ENCODE data around the gene AP5Z1. TPM values are rescaled to one million over a fixed set of nuclear protein-coding genes. Genes with fewer than 3 reads are reported as not detected.

AP5Z1 gene
- total RNA-seq, 1 experiment from 2014 or later: 44.0 TPM

GRCh38 chr7:4815121-4815520 lies 39.7 kb downstream of the AP5Z1 start:
- Histone ChIP-seq H3K79me2 (ENCODE audit: low read depth) (no peaks in the 10 kb centered on the region), H3K9me2 (ENCODE audit: insufficient read depth) (no peaks in the 10 kb centered on the region), H3K4me3 (no peak overlapping the region), H3K27ac (no peak overlapping the region), H3K27me3 (ENCODE audit: insufficient read depth, low read depth) (peaks cover 91% of the 10 kb centered on the region), H3K4me1 (replicated peaks; ENCODE audit: insufficient read depth) (no peaks in the 10 kb centered on the region), H3F3A (ENCODE audit: insufficient read depth, low read depth) (no peaks in the 10 kb centered on the region), H3K36me3 (ENCODE audit: low read depth) (no peaks in the 10 kb centered on the region), H4K20me1 (ENCODE audit: insufficient read depth) (no peaks in the 10 kb centered on the region), H3K4me2 (no peak overlapping the region), H3K9me3 (ENCODE audit: insufficient read depth, low read depth) (no peaks in the 10 kb centered on the region), H2AFZ (no peak overlapping the region)
- ChIA-PET CTCF (no interaction called here), POLR2A (ENCODE audit: unreplicated experiment) (no interaction called here)
- TF ChIP-seq, protein P1, sequence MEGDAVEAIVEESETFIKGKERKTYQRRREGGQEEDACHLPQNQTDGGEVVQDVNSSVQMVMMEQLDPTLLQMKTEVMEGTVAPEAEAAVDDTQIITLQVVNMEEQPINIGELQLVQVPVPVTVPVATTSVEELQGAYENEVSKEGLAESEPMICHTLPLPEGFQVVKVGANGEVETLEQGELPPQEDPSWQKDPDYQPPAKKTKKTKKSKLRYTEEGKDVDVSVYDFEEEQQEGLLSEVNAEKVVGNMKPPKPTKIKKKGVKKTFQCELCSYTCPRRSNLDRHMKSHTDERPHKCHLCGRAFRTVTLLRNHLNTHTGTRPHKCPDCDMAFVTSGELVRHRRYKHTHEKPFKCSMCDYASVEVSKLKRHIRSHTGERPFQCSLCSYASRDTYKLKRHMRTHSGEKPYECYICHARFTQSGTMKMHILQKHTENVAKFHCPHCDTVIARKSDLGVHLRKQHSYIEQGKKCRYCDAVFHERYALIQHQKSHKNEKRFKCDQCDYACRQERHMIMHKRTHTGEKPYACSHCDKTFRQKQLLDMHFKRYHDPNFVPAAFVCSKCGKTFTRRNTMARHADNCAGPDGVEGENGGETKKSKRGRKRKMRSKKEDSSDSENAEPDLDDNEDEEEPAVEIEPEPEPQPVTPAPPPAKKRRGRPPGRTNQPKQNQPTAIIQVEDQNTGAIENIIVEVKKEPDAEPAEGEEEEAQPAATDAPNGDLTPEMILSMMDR (conservative IDR thresholded peaks at IDR 0.05): no peak
- TF ChIP-seq EZH2 (IDR thresholded peaks at IDR 0.05; ENCODE audit: low read depth): no peak
- BruUV-seq (replicated peaks): no TSS peak
- DNase-seq: no peak
- intact Hi-C loops (cut with micrococcal nuclease; ENCODE audit: unreplicated experiment): no loop called here

DNA sequence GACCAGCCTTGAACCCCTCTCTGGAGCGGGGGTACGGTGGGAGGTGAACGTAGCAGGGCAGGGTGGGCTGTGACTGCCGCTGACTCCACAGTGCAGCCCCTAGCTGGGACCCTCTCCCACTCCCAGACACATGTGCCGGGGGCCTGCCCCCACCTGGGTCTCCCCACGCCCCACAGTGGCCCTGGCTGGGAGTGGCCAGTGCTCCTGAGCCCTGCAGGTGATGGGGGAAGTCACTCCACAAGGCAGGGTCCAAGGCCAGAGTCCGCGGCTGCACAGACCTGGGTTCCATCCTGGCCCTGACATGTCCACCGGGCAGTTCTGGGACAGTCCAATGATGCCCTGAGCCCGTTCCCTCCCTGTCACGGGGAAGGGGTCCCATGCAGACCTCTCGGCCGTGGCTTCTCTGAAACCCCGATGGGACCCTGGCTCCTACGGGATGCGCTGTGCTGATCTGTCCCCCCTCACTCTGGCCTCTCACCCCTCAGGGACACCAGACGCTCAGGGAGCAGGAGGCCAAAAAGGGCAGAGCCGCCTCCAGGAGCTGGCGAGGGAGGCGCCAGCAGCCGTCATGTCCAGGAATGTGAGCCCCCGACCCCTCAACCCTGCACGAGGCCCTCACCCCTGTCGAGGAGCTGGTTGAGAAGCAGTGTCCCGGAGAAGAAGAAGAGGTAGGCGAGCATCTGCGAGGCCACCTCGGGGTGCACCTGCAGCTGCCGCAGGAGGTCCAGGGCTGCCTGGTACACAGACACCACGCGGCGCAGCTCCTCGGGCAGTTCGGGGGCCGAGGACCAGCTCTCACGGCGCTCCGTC lies 40.4 kb downstream of the AP5Z1 start:
- TF ChIP-seq, protein P1 (conservative IDR thresholded peaks at IDR 0.05): peak; percentile 56
- no peak for TF ChIP-seq EZH2 (IDR thresholded peaks at IDR 0.05; ENCODE audit: low read depth)
- intact Hi-C loops (cut with micrococcal nuclease; ENCODE audit: unreplicated experiment): no loop called here
- Histone ChIP-seq H3K27me3 (ENCODE audit: insufficient read depth, low read depth) (peaks cover 91% of the 10 kb centered on the region), H3K9me2 (ENCODE audit: insufficient read depth) (no peaks in the 10 kb centered on the region), H4K20me1 (ENCODE audit: insufficient read depth) (no peaks in the 10 kb centered on the region), H3K4me3 (no peak overlapping the region), H3K9me3 (ENCODE audit: insufficient read depth, low read depth) (no peaks in the 10 kb centered on the region), H3K79me2 (ENCODE audit: low read depth) (no peaks in the 10 kb centered on the region), H3F3A (ENCODE audit: insufficient read depth, low read depth) (no peaks in the 10 kb centered on the region), H3K4me1 (replicated peaks; ENCODE audit: insufficient read depth) (no peaks in the 10 kb centered on the region), H2AFZ (no peak overlapping the region), H3K27ac (no peak overlapping the region), H3K4me2 (no peak overlapping the region), H3K36me3 (ENCODE audit: low read depth) (no peaks in the 10 kb centered on the region)
- POLR2A ChIA-PET (ENCODE audit: unreplicated experiment): no interaction called here
- no TSS peak for BruUV-seq (replicated peaks)
- DNase-seq: no peak
- CTCF ChIA-PET: no interaction called here

- H2AFZ ChIP-seq: no peak overlapping the region
- no peaks in the 10 kb centered on the region for H3K9me2 ChIP-seq (ENCODE audit: insufficient read depth)
- H3K79me2 ChIP-seq (ENCODE audit: low read depth): no peaks in the 10 kb centered on the region
- H3K36me3 ChIP-seq (ENCODE audit: low read depth): no peaks in the 10 kb centered on the region
- H3K4me2 ChIP-seq: no peak overlapping the region
- intact Hi-C loops (cut with micrococcal nuclease; ENCODE audit: unreplicated experiment): no loop called here
- H3K27ac ChIP-seq: no peak overlapping the region
- no peaks in the 10 kb centered on the region for H3F3A ChIP-seq (ENCODE audit: insufficient read depth, low read depth)
- TF ChIP-seq, protein P1 (conservative IDR thresholded peaks at IDR 0.05): no peak
- TF ChIP-seq EZH2 (IDR thresholded peaks at IDR 0.05; ENCODE audit: low read depth): no peak
- H3K27me3 ChIP-seq (ENCODE audit: insufficient read depth, low read depth): peaks cover 95% of the 10 kb centered on the region
- BruUV-seq (replicated peaks): no TSS peak
- no peaks in the 10 kb centered on the region for H4K20me1 ChIP-seq (ENCODE audit: insufficient read depth)
- H3K4me3 ChIP-seq: no peak overlapping the region
- no peaks in the 10 kb centered on the region for H3K4me1 ChIP-seq (replicated peaks; ENCODE audit: insufficient read depth)
- H3K9me3 ChIP-seq (ENCODE audit: insufficient read depth, low read depth): no peaks in the 10 kb centered on the region
- no peak for DNase-seq
- POLR2A ChIA-PET (ENCODE audit: unreplicated experiment): no interaction called here
- CTCF ChIA-PET: no interaction called here
Measured at GRCh38 chr7:4816419-4817080, 41.1 kb downstream of the AP5Z1 start.

Measured in PC-9 (cell line).